Right lung (tissue), 5 donors: ENCODE results near the gene SLC6A11. TPM values are rescaled to one million over a fixed set of nuclear protein-coding genes. Genes with fewer than 3 reads are reported as not detected.

Source experiments
- DNase-seq, 2 donors: peaks; one replicate each; pipeline ENCODE4 v3.0.0-alpha.2; 2013
- polyA plus RNA-seq, 5 donors: library from polyadenylated mRNA; unstranded; fragments of 120-200 nt; gene quantifications; one replicate each; pipeline versions ENCODE4 v1.2.1 to v1.2.3, GENCODE V29; 2013; ENCODE audit warnings: inconsistent platforms in 1 of 5, low replicate concordance in 1 of 5; ENCODE audit not compliant: insufficient read length in 5 of 5, insufficient read depth in 1 of 5

Gene SLC6A11
- polyA plus RNA-seq, 5 donors: 0.08 to 0.10 (median 0.09) TPM; not detected in 1

- DNase-seq: no peak
These were observed 135.4 kb downstream of the SLC6A11 start for GRCh38 chr3:10951295-10951926.

DNA sequence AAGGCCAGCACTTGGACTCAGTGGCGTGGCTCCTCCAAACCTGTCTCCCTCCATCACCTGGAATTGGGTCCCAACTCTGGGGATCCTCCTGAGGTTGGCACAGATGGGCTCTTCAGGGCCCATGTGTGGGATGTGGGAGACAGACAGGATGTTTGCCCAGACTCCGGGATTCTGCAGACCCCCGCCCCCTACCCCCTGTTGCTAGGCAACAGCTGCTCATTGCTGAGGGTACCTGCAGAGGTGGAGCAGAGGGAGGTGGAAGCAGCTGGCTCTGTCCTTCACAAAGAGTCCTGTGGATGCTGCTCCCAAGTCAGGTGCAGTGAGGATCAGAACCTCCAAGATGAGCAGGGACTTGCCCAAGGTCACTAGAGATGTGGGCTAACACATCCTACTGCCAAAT, 136.5 kb downstream of the SLC6A11 start:
- no peak for DNase-seq

DNA sequence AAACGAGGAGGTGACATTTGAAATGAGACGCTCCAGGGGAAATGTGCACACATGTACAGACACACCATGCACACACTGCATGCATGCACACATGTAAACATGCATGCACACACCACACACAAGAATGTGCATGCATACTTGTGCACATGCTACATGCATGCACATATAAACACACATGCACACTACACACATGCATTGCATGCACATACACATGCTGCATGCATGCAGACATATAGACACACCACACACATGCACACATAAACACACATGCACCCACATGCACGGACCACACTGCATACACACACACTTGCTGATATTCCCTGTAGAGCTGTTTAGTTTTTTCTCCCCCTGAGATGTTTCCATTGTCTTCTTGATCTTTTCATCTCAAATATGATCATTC, 138.7 kb downstream of the SLC6A11 start:
- no peak for DNase-seq

- DNase-seq: no peak
These were observed 139.9 kb downstream of the SLC6A11 start for GRCh38 chr3:10955711-10956453.

DNA sequence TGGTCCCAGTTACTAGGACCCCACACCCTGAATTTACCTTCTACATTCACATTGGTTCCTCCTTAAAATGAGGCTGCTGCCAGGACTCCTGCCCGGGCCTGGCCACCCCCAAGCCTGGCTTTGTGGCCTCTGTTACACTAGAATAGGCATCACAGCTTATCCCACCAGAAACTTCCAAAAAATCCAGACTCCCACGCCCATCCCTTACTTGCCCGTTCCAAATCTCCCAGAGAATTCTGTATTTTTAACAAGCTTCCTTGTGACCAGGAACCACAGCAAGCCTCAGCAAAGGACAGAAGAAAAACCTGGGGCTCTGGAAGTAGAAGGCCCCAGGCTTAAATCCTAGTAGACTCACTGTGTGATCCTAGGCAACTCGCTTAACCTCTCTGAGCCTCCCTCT, 140.5 kb downstream of the SLC6A11 start:
- no peak for DNase-seq

GRCh38 chr3:10956986-10957385, 141.0 kb downstream of the SLC6A11 start:
- no peak for DNase-seq

- DNase-seq: no peak
These were observed 142.1 kb downstream of the SLC6A11 start for GRCh38 chr3:10957976-10958749.

DNA sequence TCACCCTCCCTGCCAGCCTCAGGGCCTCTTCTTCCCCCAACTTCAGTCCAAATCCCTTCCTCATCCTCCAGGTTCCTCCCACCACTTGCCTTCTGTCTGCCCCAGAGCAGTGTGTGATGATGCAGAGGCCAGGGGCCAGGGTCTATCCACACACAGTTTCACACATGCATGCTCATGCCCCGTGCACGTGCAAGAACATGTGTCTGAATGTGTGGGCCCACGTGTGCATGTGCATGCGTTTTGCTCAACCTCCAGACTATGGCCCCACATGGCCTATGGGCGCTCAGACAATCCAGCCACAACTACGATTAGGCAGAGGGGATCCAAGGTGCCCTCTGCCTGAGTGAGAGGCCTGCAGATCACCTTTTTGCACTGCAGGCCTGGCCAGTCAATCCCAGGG, 144.2 kb downstream of the SLC6A11 start:
- DNase-seq: no peak

GRCh38 chr3:10961921-10962320, 145.9 kb downstream of the SLC6A11 start:
- no peak for DNase-seq

- DNase-seq: no peak
These were observed 146.5 kb downstream of the SLC6A11 start for GRCh38 chr3:10962481-10963036.

DNA sequence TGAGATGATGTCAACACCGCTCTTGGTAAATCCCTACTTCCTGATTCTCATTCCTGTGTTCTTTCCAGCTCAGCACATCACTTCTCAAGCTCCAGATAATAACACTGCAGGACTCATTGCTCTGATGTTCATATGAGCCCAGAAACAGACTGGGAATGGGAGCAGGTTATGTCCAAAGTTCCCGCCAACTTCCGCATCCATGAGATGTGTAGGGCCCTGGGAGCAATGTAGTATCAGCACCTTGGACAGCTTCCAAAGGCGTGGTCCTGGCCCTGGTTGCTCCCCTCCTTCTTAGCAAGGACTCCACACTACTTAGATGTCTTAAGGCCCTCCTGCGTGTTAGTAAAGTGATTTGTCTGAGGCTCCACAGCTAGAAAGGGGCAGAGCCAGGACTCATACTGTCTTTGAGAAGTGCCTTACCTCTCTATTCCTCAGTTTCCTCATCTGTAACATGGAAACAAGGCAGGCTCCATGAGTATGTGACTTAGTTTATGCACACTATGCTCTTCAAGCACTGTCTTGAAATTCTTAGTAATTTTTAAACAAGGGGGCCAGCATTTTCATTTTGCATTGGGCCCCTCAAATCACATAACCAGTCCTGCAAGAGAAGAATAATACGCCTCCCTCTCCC, 148.6 kb downstream of the SLC6A11 start:
- DNase-seq: no peak

- no peak for DNase-seq
These were observed 152.4 kb downstream of the SLC6A11 start for GRCh38 chr3:10968401-10968800.

DNA sequence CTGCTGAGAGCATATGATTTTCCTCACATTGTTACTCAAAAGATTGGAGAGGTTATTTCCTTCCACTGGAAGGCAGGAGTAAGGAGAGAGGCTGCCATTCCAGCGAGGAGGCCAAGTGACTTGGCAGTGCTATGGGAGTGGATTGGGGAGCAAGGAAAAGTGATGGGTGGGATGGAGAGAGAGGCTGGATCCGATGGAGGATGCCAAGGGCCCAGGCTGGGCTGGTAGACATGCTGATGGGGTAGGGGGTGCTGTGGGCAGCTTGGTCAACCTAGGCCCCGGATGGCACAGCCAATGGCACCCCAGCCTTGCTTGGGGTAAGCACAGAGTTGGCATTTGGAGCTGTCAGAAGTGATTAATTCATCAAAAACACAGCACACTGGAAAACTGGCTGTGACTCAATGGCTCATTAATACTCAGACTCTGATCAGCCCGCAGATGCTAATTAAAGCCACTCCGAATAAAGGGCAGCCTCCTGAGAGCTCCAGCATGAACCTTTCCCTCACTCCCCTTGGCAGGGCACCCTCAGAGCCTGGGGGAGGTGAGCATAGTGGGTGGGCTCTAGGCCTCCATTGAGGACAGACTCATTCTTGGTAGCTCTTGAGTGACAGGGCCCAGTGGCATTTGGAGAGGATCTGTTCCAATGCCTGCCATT, 154.4 kb downstream of the SLC6A11 start:
- DNase-seq: no peak

DNA sequence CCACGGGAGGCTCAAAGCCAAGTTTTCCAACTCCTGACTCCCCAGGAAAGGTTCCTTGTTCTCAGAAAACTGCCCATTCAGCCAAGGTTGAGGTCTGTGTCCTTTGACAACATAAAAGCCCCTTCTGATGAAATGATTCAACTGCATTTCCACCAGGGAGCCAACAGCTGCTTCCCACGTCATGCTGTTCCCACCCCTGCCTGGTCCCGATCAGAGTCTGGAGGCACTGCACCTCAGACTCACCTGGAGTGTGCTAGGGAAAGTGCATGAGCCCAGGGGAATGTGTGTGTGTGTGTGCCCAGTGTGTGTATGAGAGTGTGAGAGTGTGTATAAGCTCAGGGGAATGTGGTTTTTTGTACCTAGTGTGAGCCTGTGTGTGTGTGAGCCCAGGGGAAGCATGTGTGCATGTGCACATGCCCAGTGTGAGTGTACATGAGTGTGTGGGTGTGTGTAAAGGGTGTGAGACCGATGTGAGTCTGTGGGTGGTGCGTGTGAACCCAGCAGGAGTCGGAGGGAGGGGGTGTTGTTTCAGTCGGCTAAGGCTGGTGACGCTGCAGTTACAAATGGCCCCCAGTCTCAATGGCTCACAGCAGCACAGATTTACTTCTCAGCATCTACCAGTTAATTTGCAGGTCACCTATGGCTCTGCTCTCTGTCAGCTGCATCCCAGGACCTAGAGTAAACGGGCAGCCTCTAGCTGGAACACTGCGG, 156.2 kb downstream of the SLC6A11 start:
- DNase-seq: no peak

GRCh38 chr3:10973046-10973595, 157.1 kb downstream of the SLC6A11 start:
- DNase-seq: no peak

GRCh38 chr3:10974131-10974530, 158.1 kb downstream of the SLC6A11 start:
- DNase-seq: no peak

GRCh38 chr3:10974746-10975375, 158.8 kb downstream of the SLC6A11 start:
- DNase-seq: no peak

DNA sequence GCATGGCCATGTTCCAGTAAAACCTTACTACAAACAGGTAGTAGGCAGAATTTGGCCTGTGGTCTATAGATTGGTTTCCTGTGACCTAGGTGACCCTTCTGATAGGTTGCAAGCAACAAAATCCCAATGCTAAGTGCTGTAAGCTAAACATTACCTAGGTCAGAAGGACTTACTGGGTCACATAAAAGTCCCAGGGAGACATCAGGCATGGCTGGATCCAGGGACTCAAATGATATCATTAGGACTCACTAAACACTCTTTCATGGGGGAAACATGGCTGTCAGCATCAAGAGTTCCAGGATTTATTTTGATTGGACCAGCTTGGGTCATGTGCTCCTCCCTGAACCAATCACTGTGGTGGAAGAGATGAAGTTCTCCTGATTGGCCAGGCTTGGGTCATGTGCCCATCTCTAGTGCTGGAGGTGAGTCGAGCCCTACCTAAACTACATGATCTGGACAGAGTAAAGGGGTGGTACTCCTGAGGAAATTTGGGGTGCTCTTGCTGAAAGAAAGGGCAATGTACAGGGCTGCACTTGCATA, 159.7 kb downstream of the SLC6A11 start:
- no peak for DNase-seq

DNA sequence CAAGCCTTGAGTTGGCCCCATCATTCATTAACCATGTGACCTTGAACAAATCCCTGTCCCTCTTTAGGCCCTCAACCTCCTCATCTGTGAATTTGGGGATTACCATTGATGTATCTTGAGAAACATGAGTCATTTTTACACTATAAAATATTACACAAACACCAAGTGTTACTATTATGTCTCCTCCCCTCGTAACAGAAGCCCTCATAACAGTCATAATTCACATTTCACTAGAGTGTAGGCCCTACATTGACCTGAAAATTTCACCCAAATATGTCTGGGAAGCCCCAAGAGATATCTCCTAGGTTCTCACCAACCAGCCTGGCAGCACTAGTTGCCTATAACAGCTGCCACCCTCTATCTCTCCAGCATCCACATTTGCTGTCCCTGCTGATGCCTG, 160.7 kb downstream of the SLC6A11 start:
- DNase-seq: no peak
